ENCODE results near the gene GPBAR1. TPM values are rescaled to one million over a fixed set of nuclear protein-coding genes. Genes with fewer than 3 reads are reported as not detected.

The GPBAR1 gene
- total RNA-seq, 1 donor from 2014 or later = not detected

GRCh38 chr2:218300141-218300540, 39.3 kb downstream of the GPBAR1 start:
- Mint-ChIP-seq H3K4me1 (ENCODE audit: unreplicated experiment) (no peaks in the 10 kb centered on the region), H3K36me3 (ENCODE audit: unreplicated experiment) (no peaks in the 10 kb centered on the region), H3K4me3 (ENCODE audit: unreplicated experiment) (no peak overlapping the region), H3K27ac (ENCODE audit: unreplicated experiment) (no peak overlapping the region), H3K27me3 (ENCODE audit: unreplicated experiment) (no peaks in the 10 kb centered on the region), H3K9me3 (ENCODE audit: unreplicated experiment) (no peaks in the 10 kb centered on the region)
- no peak for DNase-seq (ENCODE audit: extremely low spot score, unreplicated experiment)
- no peak for TF ChIP-seq CTCF (IDR thresholded peaks at IDR 0.05)

- H3K4me1 Mint-ChIP-seq (ENCODE audit: unreplicated experiment) = no peaks in the 10 kb centered on the region
- peak; percentile 93 for TF ChIP-seq CTCF (IDR thresholded peaks at IDR 0.05)
- DNase-seq (ENCODE audit: extremely low spot score, unreplicated experiment) = peak; percentile 93
- H3K27ac Mint-ChIP-seq (ENCODE audit: unreplicated experiment) = no peak overlapping the region
- no peaks in the 10 kb centered on the region for H3K36me3 Mint-ChIP-seq (ENCODE audit: unreplicated experiment)
- no peaks in the 10 kb centered on the region for H3K9me3 Mint-ChIP-seq (ENCODE audit: unreplicated experiment)
- H3K27me3 Mint-ChIP-seq (ENCODE audit: unreplicated experiment) = no peaks in the 10 kb centered on the region
- H3K4me3 Mint-ChIP-seq (ENCODE audit: unreplicated experiment) = no peak overlapping the region
These were observed 40.5 kb downstream of the GPBAR1 start for GRCh38 chr2:218301176-218301819.

- DNase-seq (ENCODE audit: extremely low spot score, unreplicated experiment) = no peak
- H3K9me3 Mint-ChIP-seq (ENCODE audit: unreplicated experiment) = no peaks in the 10 kb centered on the region
- H3K4me1 Mint-ChIP-seq (ENCODE audit: unreplicated experiment) = no peaks in the 10 kb centered on the region
- peaks cover 3% of the 10 kb centered on the region for H3K27me3 Mint-ChIP-seq (ENCODE audit: unreplicated experiment)
- no peaks in the 10 kb centered on the region for H3K36me3 Mint-ChIP-seq (ENCODE audit: unreplicated experiment)
- H3K4me3 Mint-ChIP-seq (ENCODE audit: unreplicated experiment) = no peak overlapping the region
- H3K27ac Mint-ChIP-seq (ENCODE audit: unreplicated experiment) = no peak overlapping the region
- no peak for TF ChIP-seq CTCF (IDR thresholded peaks at IDR 0.05)
These were observed 44.6 kb downstream of the GPBAR1 start for GRCh38 chr2:218305383-218305782.

- Mint-ChIP-seq H3K36me3 (ENCODE audit: unreplicated experiment) (no peaks in the 10 kb centered on the region), H3K4me1 (ENCODE audit: unreplicated experiment) (no peaks in the 10 kb centered on the region), H3K9me3 (ENCODE audit: unreplicated experiment) (no peaks in the 10 kb centered on the region), H3K27me3 (ENCODE audit: unreplicated experiment) (peaks cover 3% of the 10 kb centered on the region), H3K27ac (ENCODE audit: unreplicated experiment) (no peak overlapping the region), H3K4me3 (ENCODE audit: unreplicated experiment) (no peak overlapping the region)
- no peak for TF ChIP-seq CTCF (IDR thresholded peaks at IDR 0.05)
- DNase-seq (ENCODE audit: extremely low spot score, unreplicated experiment) = no peak
These were observed 45.5 kb downstream of the GPBAR1 start for GRCh38 chr2:218306184-218306920.

GRCh38 chr2:218307415-218308090, 46.7 kb downstream of the GPBAR1 start:
- no peak for DNase-seq (ENCODE audit: extremely low spot score, unreplicated experiment)
- no peaks in the 10 kb centered on the region for H3K9me3 Mint-ChIP-seq (ENCODE audit: unreplicated experiment)
- no peak overlapping the region for H3K27ac Mint-ChIP-seq (ENCODE audit: unreplicated experiment)
- H3K4me1 Mint-ChIP-seq (ENCODE audit: unreplicated experiment) = no peaks in the 10 kb centered on the region
- H3K27me3 Mint-ChIP-seq (ENCODE audit: unreplicated experiment) = peaks cover 3% of the 10 kb centered on the region
- TF ChIP-seq CTCF (IDR thresholded peaks at IDR 0.05) = no peak
- H3K36me3 Mint-ChIP-seq (ENCODE audit: unreplicated experiment) = no peaks in the 10 kb centered on the region
- no peak overlapping the region for H3K4me3 Mint-ChIP-seq (ENCODE audit: unreplicated experiment)

All from osteocyte (in vitro differentiated cells).